22Rv1 (cell line): ENCODE data around the gene TES.

Experiments
- H3K27ac ChIP-seq: fragments of 450-650 bp; 2 replicates; pipeline ENCODE4 v1.5.1; 2017
- ZFX ChIP-seq: fragments of 450-650 bp; IDR thresholded peaks from 2 replicates; pipeline ENCODE4 v1.6.1; 2017; ENCODE audit warnings: antibody characterized with exemption, borderline replicate concordance
- TF ChIP-seq, protein P1 (sequence below): fragments of 450-650 bp; IDR thresholded peaks from 2 replicates; pipeline ENCODE4 v1.5.1; 2017; ENCODE audit warnings: mild to moderate bottlenecking

Gene TES

GRCh38 chr7:116222501-116222900, 12.2 kb downstream of the TES start:
- TF ChIP-seq ZFX, result no peak
- TF ChIP-seq, protein P1, sequence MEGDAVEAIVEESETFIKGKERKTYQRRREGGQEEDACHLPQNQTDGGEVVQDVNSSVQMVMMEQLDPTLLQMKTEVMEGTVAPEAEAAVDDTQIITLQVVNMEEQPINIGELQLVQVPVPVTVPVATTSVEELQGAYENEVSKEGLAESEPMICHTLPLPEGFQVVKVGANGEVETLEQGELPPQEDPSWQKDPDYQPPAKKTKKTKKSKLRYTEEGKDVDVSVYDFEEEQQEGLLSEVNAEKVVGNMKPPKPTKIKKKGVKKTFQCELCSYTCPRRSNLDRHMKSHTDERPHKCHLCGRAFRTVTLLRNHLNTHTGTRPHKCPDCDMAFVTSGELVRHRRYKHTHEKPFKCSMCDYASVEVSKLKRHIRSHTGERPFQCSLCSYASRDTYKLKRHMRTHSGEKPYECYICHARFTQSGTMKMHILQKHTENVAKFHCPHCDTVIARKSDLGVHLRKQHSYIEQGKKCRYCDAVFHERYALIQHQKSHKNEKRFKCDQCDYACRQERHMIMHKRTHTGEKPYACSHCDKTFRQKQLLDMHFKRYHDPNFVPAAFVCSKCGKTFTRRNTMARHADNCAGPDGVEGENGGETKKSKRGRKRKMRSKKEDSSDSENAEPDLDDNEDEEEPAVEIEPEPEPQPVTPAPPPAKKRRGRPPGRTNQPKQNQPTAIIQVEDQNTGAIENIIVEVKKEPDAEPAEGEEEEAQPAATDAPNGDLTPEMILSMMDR, result no peak
- H3K27ac ChIP-seq, result no peak overlapping the region

DNA sequence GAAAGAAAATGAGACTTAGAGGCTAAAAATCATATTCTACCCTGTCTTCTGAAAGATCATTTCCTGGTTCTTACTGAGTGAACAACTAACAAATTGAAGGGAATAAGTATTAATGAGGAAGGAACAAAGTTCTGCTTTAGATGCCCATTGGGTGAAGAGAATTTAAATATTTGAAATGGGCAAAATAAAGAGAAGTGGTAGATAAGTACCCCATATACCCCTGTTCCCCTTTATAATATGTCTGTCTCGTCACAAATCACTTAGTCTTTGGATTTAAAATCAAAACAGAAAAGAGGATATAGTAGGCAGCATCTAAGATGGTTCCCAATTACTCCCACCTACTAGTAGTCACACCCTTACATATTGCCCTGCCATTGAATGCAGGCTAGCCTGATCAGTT, 13.2 kb downstream of the TES start:
- H3K27ac ChIP-seq, result no peak overlapping the region
- TF ChIP-seq, protein P1, result no peak
- TF ChIP-seq ZFX, result no peak

DNA sequence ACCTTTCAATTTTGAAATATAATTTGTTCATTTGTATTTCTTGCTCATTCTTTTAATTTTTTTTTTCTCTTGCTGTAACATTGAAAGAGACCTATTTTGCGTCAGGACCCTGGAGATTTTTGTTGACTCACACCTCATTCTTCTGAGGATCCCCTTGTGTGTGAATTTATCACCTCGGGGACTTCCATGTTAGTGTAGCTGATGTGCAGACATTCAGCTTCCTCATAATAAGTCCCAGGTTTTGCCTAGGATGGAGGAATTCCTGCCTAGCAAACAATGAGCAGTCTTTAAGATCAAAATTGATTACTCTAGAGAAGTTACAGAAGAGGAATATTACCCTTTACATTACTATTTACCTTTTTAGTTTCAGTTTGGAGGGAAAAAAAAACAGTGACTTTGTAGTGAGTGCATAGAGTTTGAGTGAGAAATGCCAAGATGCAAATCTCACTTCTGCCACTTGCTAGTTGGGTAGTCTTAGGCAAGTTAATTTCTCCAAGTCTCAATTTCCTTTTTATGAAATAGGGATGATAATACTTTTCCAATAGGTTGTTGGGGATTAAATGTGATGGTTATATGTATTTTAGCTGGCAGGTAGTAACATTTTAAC, 14.3 kb downstream of the TES start:
- H3K27ac ChIP-seq, result no peak overlapping the region
- TF ChIP-seq ZFX, result no peak
- TF ChIP-seq, protein P1, result no peak

DNA sequence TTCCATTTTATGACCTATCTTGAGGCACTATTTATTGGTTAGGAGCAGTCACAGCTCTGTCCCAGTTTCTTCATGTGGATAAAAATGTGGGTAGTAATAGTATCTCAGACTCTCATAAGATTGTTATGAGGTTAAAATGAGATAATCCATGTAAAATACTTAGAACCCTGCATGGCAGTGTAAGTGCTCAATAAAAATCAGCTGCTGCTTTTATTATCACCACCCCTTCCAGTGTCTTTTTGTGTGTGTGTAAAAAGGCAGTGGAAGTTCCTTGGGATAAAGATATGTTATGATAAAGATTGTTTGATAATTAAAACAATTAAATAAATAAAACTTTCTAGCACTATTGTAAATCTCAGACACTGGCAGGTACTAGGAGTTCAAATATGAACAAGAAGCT, 15.5 kb downstream of the TES start:
- H3K27ac ChIP-seq, result no peak overlapping the region
- TF ChIP-seq ZFX, result no peak
- TF ChIP-seq, protein P1, result no peak

GRCh38 chr7:116226664-116227063, 16.3 kb downstream of the TES start:
- H3K27ac ChIP-seq, result no peak overlapping the region
- no peak for TF ChIP-seq ZFX
- TF ChIP-seq, protein P1, result no peak

DNA sequence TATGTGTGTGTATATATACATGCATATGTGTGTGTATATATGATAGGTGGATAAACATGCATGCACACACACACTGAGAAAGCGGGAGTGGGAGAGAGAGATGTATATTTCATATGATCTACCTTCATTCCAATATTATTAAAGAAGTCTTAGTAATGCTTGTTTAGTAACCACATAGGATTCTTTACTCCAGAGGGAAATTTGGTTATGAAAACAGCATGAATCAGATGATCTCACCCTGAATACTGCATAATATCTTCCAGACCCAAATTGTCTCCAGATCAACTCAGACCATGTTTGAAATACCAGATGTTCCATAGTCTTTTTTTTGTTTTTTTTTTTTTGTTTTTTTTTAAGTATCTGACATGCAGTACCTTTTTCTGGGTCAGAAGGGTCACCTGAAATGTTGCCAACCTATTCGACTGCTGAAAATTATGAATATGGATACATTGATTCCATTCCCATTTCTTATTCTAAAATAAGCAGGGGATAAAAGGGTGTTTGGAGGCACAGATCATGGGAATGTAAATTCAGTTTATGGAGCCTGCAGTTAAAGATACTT, 17.4 kb downstream of the TES start:
- H3K27ac ChIP-seq, result no peak overlapping the region
- TF ChIP-seq, protein P1, result no peak
- TF ChIP-seq ZFX, result no peak

DNA sequence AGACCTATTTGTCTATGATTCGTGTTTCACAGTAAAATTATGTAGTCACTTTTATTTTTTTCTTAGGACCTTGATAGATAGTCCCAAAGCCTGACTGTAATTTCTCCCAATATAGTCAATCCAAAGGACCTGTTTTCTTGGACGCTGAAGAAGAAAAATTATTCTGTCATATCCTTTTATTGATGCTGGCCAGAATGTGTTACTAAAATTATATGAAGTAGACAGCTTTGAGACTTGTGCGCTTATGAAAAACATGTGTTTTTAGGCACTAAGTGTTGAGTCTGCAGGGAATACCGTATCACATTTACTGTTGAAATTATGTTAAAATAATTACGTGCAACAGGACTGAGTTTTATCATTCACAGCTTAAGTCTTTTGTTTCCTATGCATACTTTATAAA, 17.9 kb downstream of the TES start:
- no peak for TF ChIP-seq ZFX
- TF ChIP-seq, protein P1, result no peak
- no peak overlapping the region for H3K27ac ChIP-seq
